Left ventricle myocardium superior (tissue), 1 donor: ENCODE measurements around the gene SPAG4. TPM values are rescaled to one million over a fixed set of nuclear protein-coding genes. Genes with fewer than 3 reads are reported as not detected.

Source experiments
- ATAC-seq: fragments of 200-7000 bp; cut with Tn5 transposase; one replicate; pipeline ENCODE4 v1.9.1; 2020; ENCODE audit warnings: mild to moderate bottlenecking, moderate library complexity
- DNase-seq: peaks from one replicate; pipeline ENCODE4 v3.0.0-alpha.2; 2020
- intact Hi-C: fragments of 100-400 bp; cut with micrococcal nuclease; formaldehyde crosslinking; loops from one replicate; pipeline ENCODE4 v1.11.0; 2022
- total RNA-seq: library from RNA; stranded (reverse); fragmentation: NEBNext Ultra II Directional; extraction: Animal tissue kit (Norgen Biotek cat#: 25700); gene quantifications from one replicate; pipeline ENCODE4 v1.2.1, GENCODE V29; 2021
- donor health status: DM: no; HTN: yes; CAD: no; lungs with severe emphysema.

Gene SPAG4
- total RNA-seq, 1 donor from 2014 or later: 3.1 TPM

DNA sequence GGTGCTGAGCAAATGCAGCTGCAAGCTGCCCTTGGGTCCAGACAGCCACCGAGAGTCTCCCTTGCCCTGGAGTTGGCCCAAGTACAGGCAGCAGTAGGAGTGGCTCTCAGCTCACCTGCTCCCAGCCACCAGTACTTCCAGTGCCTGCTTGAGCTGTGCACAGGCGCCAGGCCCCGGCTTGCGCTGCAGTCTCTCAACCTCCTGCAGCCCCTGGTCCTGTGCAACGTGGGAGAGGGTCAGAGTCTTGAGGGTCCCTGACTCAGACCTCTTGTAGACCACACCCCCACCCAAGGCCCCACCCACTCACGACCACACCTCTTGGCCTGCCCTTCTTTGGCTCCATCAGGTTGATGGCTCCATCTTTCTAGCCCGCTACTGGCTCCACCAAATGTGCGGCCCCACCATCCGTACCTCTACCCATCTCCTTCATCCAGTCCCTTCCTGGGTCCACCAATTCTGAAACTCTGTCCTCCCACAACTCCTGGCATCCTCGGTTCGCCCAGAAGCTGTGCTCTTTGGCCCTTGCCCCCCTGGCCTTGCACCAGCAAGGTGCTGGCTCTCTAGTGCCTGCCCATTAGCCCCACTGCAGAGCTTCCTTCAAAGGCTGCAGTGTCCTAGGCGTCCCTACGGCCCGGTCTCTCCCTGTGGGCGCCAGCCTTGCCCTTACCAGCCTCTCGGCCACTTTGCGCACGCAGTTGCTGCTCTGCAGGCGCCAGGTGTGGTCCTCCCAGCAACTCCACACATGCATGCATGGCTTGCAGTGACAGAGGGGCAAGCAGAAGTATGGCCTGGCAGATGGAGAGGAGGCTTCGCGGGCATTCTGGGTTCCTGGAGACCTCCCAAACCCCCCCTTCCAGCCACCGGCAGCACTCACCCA lies 16.5 kb upstream of the SPAG4 start:
- intact Hi-C loops: no loop called here
- ATAC-seq (no peak), DNase-seq (no peak)

DNA sequence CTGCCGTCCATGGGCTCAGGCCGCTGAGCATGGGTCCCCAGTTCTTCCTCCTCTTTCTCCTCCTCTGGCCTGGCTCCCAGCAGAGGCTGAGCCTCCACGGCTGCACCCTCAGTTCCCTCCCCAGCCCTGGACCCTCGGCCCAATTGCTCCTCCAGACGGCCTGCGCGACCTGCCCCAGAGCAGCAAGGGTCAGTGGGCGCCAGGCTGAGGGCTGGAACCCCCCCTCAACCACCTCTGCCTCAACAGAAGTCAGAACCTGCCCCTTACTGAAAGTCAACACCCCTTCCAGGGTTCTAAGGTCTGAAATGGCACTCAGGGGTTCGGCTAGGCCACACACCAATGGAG lies 15.9 kb upstream of the SPAG4 start:
- ATAC-seq: no peak
- intact Hi-C loops: no loop called here

DNA sequence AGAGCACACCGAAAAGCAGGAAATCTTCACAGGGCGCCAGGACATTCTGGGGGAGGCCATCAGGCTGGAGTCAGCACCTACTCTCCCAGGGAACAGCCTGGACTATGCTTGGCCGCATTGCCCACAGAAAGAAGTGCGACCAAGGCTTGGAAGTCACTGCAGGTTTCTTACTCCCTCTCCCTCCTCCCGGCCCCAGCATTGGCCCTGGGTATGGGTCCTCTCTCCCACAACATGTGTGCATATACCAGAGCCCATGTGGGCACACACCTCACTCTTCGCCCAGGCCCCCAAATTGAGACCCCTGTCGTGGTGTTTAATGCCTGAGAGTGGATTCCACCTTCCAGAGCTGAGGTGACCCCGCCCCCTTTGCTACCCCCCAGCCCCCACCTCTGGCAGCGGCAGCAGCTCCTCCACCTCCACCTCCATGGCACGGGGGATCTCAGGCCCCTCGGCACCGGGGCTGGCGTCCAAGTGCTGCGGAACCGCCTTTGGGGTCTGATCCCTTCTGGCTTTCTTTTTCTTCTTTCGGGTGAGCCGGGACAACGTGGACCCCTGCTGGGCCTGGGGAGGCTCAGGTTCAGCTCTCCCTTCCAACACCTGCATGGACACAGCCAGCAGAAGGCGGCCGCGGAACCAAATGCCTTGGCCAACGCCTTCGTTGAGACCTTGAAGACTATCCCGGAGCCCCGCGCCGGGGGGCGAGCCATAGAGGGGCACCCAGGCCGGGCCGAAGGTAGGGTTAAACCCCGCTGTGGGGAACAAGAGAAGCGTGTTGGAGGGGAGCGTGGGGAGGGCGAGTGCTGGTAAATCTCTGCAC lies 15.2 kb upstream of the SPAG4 start:
- intact Hi-C loops: no loop called here
- ATAC-seq: no peak
- DNase-seq: no peak

More for the DNA sequence above, 15.9 kb upstream of the SPAG4 start:
- DNase-seq: no peak

DNA sequence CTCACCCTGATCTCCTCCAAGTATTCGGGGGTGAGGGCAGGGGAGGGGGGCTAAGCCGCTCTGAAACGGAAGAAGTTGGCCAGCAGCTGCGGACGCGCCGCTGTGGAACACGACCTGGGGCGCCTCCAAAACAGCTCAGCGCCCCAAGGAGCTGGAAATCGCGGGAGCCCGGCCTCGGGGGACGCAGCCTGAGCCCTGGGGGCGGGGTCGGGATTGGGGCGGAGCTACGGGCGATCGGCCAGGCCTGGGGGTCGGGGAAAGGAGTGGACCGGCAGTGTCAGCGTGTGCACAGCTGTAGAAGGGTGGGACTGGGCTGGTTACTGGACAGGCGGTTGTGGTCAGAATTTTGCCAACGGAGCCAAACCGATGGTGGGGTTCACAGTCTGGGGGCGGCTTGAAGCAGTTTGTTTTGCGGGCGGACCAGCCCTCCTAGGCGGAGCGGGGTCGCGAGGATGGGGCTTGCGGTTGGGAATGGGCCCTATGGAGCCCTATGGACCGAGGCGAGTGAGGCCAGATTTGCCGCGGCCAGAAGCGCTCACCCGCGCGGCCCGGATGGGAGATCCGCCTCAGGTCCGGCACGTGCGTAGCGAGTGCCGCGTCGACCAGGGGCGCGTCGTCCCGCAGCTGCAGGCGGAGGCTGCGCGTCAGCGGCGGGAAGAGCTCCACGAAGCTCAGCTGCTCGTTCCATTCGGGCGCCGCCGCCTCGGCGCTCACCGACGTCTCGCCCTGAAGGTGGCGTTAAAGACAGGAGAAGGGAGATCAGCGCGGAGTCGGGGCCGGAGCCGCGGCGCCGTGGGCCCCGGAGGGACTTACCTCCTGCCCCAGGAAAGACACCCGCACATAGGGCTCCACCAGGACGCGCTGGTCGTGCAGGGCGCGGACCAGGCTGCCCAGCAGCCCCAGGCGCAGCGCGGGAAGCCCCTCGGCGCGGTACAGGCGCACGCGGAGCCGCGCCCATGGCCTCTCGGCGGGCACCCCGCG lies 14.3 kb upstream of the SPAG4 start:
- intact Hi-C loops: no loop called here
- peak; percentile 88 for DNase-seq

DNA sequence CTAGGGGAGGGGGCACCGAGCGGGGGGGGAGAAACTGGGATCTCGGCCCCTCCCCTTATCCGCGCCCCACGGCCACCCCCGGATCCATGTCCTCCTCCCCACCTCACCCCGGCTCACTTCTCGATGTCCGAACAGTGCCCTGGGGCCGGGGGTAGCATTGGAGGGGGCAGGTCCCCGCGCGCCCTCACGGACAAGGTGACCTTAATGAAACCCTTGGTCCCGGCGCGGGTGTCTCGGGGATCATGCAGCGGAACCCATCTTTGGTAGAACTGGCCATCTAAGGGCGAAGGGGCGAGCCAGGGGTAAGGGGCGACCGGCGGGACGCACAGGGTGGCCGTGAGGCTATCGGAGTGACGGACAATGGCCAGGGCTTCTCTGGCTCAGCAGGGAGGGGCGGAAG lies 13.6 kb upstream of the SPAG4 start:
- DNase-seq: no peak
- ATAC-seq: no peak
- intact Hi-C loops: no loop called here

More for the DNA sequence above, 14.3 kb upstream of the SPAG4 start:
- ATAC-seq: peak; percentile 93

DNA sequence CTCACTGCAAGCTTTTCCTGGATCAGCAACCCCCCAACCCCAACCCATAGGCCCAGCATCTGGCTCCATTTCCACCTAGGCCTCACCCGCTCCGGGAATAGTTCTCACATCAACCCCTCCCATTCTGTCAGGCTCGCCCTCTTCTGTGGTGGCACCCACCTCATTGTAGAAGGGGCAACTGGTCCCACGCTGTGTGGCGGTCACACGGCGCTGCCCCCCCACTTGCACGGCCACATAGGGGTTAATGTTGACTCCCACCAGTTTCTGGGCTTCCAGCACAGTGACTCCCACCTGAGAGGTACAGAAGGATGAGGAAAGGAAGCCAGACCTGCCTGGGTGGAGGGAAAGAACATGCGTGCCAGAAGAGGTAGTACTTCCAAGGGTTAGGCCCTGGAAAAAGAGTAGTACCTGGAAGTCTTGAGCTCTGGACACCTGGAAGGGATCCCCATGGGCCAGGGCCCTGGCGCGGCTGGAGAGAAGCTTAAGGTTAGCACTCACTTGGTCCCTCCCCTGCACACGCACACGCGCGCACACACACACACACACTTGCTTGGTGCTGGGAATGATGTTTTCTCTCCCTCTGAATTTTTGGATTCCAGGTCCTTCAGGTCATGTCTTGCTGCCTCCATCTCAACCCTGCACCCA lies 12.7 kb upstream of the SPAG4 start:
- intact Hi-C loops: no loop called here
- DNase-seq: no peak
- no peak for ATAC-seq

DNA sequence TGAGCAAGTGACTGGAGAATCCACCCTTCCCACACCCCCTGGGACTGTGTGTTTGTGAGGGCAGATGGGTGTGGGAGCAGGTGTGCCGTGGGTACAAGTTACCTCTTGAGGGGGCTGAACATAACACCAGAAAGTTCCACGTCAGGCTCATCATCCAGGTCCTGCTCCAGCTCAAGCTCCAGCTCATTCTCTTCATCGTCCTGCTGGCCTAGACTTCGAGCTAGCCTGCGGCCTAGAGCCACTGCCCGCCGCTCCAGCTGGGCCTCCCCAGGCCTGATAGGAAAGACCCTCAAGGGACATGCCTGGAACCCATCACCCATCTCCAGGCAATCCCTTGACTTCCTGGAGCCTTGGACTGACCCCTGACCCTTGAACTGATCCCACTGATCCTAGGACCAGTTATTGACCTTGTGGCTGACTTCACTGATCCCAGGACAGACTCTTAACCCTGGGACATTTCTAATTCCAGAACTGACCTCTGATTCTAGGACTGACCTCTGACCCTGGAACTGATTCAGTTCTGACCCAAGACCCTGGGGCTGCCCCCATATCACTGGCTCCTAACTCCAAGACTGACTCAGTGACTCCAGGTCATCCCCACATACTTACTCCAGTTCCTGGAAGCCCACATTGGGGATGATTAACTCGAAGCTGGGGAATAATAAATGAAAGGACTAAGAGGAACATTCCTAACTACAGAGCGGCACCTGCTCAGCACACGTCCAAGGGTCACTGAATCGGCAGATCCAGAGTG lies 11.8 kb upstream of the SPAG4 start:
- intact Hi-C loops: no loop called here
- ATAC-seq (no peak), DNase-seq (no peak)

DNA sequence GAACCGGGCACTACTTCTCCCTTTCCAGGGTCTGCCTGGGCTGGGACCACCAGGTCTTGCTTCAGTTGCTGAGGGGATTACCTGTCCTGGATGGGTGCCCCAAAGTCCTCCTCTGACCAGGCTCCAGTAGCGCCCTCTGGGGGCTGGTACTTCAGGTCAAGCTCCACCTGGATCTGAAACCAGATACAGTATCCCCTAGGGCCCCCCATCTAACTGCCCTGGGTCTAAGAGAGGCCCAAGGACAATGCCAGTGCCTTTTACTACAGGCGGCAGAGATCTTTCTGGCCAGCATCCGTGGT lies 11.2 kb upstream of the SPAG4 start:
- no peak for ATAC-seq
- DNase-seq: no peak
- intact Hi-C loops: no loop called here

DNA sequence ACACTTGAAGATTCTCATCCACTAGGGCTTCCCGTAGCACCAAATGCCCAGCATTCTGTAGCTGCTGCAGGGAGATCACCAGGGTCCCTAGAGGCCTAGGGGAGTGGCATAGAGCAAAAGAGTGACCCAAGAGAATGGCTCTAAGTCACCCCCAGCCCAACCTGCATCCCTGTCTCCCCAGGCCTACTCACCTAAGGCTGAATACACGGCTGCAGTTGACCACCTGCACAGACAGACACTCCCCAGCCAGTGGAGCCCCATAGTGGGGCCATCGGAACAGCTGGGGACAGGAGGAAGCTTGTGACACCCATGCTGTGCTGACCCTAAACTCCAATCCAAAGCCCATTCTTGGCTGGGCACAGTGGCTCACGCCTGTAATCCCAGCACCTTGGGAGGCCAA lies 9.5 kb upstream of the SPAG4 start:
- intact Hi-C loops: no loop called here
- DNase-seq (no peak), ATAC-seq (no peak)

DNA sequence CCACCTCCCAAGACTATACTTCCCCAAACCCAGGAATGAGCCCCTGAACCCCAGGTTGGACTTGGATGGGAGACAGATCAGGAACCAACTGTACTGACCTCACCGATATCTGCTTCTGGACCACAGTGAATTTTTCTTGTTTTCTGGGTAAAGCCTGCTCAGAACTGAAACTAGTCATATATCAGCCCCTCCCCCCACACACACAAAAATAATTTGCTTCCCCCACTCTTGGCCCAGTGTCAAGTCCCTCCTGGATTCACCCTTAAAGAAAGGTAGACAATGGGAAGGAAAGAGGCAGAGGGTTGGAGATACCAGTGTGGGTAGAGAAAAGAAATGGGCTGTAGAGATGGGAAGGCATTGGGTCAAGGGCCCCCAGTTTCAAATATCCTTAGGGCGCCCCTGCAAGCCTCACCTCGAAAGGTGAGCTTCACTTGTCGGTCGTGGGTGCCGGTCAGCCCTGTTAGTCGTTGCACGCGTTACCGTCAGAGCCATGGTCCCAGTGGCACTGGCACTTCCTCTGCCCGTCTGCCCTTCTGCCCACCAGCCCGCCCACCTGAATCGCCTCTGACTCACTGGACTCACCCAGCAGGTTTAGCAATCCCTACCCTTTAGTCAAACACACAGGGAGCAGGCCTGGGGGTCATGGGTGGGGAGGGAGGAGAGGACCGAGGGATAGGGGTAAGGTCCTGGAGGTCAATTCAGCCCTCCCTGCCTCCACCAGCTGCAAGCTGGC lies 8.5 kb upstream of the SPAG4 start:
- intact Hi-C loops: no loop called here
- DNase-seq (no peak), ATAC-seq (no peak)

DNA sequence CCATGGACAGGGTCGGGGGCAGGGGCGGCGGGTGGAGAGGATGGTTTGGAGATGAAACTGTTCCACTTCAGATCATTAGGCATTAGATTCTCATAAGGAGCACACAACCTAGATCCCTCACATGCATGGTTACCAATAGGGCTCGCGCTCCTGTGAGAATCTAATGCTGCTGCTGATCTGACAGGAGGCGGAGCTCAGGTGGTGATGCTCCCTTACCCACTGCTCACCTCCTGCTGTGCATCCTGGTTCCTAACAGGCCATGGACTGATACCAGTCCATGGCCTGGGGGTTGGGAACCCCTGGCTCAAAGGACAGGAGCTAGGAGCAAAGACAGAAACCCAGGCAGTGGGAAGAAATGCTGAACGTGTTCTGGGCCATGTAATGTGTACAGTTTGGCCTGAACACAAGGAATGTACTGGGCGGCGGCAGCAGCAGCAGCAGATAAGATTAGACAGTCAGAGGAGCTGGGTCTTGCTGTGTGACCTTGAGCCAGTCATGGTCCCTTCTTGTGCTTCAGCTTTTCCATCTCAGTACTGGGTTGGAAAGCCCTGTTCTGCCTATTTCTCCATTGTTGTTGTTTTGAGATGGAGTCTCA lies 4.7 kb upstream of the SPAG4 start:
- DNase-seq (no peak), ATAC-seq (peak; percentile 10)
- intact Hi-C loops: no loop called here

DNA sequence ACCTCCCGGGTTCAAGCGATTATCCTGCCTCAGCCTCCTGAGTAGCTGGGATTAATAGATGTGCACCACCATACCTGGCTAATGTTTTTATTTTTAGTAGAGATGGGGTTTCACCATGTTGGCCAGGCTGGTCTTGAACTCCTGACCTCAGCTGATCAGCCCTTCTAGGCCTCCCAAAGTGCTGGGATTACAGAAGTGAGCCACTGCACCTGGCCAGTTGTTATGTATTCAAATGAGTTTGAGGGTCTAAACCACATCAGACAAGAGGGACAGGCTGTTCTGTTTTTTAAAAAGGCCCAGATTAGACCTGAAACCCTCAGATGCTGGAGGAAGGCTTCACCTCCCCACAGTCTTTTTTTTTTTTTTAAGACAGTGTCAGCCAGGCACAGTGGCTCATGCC lies 4.1 kb upstream of the SPAG4 start:
- intact Hi-C loops: no loop called here
- no peak for DNase-seq
- ATAC-seq: no peak

DNA sequence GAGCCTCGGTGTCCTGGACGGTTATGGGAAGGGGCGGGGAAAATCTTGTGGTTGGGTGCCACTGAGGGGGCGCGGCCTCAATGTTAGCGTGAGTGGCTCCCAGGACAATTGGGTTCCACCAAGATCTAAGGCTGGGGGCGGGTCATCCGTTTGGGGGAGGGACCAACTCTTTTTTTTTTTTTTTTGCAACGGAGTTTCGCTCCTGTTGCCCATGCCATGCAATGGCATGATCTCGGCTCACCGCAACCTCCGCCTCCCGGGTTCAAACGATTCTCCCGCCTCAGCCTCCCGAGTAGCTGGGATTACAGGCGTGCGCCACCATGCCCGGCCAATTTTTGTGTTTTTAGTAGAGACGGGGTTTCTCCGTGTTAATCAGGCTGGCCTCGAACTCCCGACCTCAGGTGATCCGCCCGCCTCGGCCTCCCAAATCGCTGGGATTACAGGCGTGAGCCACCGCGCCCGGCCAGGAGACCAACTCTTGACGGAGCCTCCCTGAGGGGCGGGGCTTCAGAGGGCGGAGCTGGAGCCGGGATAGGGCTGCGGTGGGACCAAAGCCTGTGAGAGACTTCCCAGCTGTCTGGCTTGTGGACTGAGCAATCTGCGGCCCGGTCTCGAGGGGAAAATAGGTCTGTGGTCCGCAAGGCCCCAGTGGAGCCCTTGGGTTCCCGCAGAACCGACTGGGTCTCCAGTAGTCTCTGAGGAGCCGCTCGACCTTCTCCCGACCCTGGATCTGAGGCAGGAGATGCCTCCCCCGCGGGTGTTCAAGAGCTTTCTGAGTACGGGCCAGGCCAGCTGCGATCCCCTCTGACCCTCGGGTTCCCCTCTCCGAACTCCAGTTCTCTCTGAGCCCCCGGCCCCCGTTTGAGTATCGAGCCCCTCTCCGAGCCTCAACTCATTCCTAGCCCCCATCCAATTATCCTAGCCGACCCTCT lies 1.1 kb downstream of the SPAG4 start:
- intact Hi-C loops: no loop called here
- DNase-seq: peak; percentile 92
- ATAC-seq: peak; percentile 69

DNA sequence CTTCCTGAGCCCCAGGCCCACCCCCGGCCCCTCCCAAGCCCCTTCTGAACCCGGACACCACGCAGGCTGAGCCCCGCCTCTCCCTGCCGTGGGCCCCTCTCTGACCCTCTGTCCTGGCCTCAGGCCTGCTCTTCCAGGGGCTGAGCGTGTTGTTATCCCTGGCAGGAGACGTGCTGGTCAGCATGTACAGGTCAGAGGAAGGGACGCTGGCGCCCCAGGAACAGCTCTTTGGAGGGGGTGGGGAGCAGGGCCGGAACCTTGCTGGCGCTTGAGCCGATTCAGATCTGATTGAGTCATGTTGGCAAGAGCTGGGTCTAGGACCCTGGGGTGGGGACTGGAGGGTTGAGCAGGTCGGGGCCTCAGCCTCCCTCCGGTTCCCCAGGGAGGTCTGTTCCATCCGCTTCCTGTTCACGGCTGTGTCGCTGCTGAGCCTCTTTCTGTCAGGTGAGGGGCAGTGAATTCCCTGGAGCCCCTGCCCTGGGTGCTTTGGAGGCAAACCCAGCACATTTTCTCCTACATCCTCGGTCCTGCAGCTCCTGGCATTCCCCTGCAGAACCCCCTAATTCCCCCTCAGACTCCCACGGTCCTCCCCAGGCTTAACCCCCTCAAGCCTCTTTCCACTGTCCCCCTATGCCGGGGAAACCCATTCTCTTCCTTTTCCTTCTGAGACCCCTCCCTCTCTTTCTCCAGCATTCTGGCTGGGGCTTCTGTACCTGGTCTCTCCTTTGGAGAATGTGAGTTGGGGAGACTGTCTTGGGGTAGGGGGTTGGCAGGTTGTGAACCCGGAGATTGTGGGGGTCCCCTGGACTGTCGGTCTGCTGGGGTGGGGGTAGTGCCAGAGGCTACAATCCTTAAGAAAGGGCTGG lies 2.0 kb downstream of the SPAG4 start:
- intact Hi-C loops: no loop called here
- peak; percentile 70 for DNase-seq
- ATAC-seq: peak; percentile 11
